Activated naive CD4-positive, alpha-beta T cell treated with anti-CD3 and anti-CD28 coated beads for 36 hours (primary cell): ENCODE data around the gene ADIRF. TPM values are rescaled to one million over a fixed set of nuclear protein-coding genes. Genes with fewer than 3 reads are reported as not detected.
"Not testable (repeated sequence)": the region's sequence is repeated elsewhere in the genome, so short reads cannot be mapped to it uniquely, and the experiment has no call there.

ENCODE experiments used
- CTCF ChIA-PET: fragments of 350-600 bp; sonication (Branson Sonifier 250); formaldehyde crosslinking; loops from one replicate; lab custom pipeline; 2021; ENCODE audit warnings: antibody characterized with exemption; lab: Charles Lee
- DNase-seq: peaks from one replicate; pipeline ENCODE4 v3.0.0-alpha.2; 2020
- H3K27ac Mint-ChIP-seq: one replicate; pipeline ENCODE4 v1.8.0; 2021; ENCODE audit warnings: mild to moderate bottlenecking, mixed read lengths
- H3K27me3 Mint-ChIP-seq: one replicate; pipeline ENCODE4 v1.8.0; 2021; ENCODE audit warnings: low read depth, mixed read lengths
- H3K36me3 Mint-ChIP-seq: one replicate; pipeline ENCODE4 v1.8.0; 2021; ENCODE audit warnings: low read depth, mixed read lengths
- H3K4me1 Mint-ChIP-seq: one replicate; pipeline ENCODE4 v1.8.0; 2021; ENCODE audit warnings: low read depth, mixed read lengths
- H3K4me3 Mint-ChIP-seq: one replicate; pipeline ENCODE4 v1.8.0; 2021; ENCODE audit warnings: mild to moderate bottlenecking, moderate library complexity, mixed read lengths
- H3K9me3 Mint-ChIP-seq: one replicate; pipeline ENCODE4 v1.8.0; 2021; ENCODE audit warnings: mixed read lengths
- intact Hi-C: fragments of 100-400 bp; cut with micrococcal nuclease; formaldehyde crosslinking; loops from one replicate; pipeline ENCODE4 v1.15.1; 2023
- total RNA-seq, 2 experiments: library from RNA; stranded (reverse); gene quantifications; one replicate each; pipeline ENCODE4 v1.2.3, GENCODE V29; 2021

ADIRF gene
- total RNA-seq, 2 experiments from 2014 or later: not detected

DNA sequence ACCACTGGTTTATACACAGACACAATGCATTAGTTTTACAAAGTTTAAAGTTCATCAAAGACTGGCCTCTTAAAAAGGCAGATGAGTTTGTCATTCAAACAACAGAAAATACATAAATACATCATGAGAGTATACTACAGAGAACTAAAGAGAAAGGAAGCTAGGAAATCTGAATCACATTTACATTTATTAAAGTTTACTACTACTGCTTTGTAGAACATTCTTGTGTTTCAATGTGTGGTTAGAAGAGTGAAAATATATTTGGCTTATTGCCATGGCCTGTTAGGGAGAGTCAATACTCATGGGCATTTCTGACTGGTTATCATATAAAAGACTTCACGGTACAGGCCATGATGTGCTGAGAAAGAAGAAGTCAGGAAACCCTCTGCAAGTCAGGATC lies 38.8 kb downstream of the ADIRF start:
- CTCF ChIA-PET: not testable (repeated sequence)

DNA sequence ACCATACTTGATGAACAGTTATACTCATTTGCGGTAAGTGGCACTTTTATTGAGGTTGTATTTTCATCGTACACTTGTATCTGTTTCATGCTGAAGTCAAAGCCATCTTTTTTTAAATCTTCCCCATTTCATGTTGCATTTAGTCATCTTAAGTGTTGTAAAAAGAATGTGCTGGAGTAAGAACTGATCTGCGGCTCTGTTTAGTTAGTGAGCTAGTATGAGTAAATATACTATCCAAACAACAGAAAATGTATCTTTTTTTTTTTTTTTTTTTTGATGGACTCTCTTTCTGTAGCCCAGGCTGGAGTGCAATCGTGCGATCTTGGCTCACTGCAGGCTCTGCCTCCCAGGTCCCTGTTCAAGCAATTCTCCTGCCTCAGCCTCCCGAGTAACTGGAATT lies 39.4 kb downstream of the ADIRF start:
- intact Hi-C loops, H3K36me3 Mint-ChIP-seq, H3K4me1 Mint-ChIP-seq, H3K4me3 Mint-ChIP-seq, CTCF ChIA-PET, H3K27ac Mint-ChIP-seq, DNase-seq, H3K27me3 Mint-ChIP-seq, H3K9me3 Mint-ChIP-seq: not testable (repeated sequence)

More for the DNA sequence above, 38.8 kb downstream of the ADIRF start:
- H3K27me3 Mint-ChIP-seq, H3K9me3 Mint-ChIP-seq, H3K4me3 Mint-ChIP-seq, H3K4me1 Mint-ChIP-seq, H3K27ac Mint-ChIP-seq, DNase-seq, H3K36me3 Mint-ChIP-seq, intact Hi-C loops: not testable (repeated sequence)

DNA sequence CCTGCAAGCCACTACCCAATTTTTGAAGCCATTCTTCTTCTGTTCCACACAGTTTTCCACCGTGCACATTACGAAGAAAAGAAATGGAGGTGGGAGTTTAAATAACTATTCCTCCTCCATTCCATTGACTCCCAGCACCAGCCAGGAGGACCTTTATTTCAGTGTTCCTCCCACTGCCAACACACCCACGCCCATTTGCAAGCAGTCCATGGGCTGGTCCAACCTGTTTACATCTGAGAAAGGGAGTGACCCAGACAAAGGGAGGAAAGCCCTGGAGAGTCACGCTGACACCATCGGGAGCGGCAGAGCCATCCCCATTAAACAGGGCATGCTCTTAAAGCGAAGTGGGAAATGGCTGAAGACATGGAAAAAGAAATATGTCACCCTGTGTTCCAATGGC lies 40.0 kb downstream of the ADIRF start:
- H3K4me1 Mint-ChIP-seq, intact Hi-C loops, H3K27ac Mint-ChIP-seq, H3K27me3 Mint-ChIP-seq, H3K36me3 Mint-ChIP-seq, H3K4me3 Mint-ChIP-seq, DNase-seq, CTCF ChIA-PET, H3K9me3 Mint-ChIP-seq: not testable (repeated sequence)

DNA sequence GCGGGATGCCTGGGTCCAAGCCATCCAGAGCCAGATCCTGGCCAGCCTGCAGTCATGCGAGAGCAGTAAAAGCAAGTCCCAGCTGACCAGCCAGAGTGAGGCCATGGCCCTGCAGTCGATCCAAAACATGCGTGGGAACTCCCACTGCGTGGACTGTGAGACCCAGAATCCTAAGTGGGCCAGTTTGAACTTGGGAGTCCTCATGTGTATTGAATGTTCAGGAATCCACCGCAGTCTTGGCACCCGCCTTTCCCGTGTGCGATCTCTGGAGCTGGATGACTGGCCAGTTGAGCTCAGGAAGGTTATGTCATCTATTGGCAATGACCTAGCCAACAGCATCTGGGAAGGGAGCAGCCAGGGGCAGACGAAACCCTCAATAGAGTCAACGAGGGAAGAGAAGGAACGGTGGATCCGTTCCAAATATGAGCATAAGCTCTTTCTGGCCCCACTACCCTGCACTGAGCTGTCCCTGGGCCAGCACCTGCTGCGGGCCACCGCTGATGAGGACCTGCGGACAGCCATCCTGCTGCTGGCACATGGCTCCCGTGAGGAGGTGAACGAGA lies 40.9 kb downstream of the ADIRF start:
- H3K4me3 Mint-ChIP-seq, DNase-seq, H3K9me3 Mint-ChIP-seq, H3K27ac Mint-ChIP-seq, intact Hi-C loops, H3K4me1 Mint-ChIP-seq, CTCF ChIA-PET, H3K27me3 Mint-ChIP-seq, H3K36me3 Mint-ChIP-seq: not testable (repeated sequence)

DNA sequence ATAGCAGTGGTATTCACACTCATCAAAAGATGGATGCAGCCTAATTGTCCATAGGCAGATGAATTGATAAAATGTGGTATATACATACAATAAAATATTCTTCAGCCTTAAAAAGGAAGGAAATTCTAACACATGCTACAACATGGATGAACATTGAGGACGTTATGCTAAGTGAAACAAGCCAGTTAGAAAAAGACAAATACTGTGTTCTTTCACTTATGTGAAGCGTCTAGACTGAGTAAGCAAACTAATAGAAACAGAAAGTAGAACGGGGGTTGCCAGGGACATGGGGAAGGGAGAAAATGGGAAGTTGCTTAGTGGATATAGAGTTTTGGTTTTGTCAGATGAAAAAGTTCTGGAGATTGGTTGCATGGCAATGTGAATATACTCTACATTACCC lies 45.2 kb downstream of the ADIRF start:
- H3K27ac Mint-ChIP-seq, H3K4me3 Mint-ChIP-seq, DNase-seq, H3K27me3 Mint-ChIP-seq, H3K36me3 Mint-ChIP-seq, CTCF ChIA-PET, intact Hi-C loops, H3K4me1 Mint-ChIP-seq, H3K9me3 Mint-ChIP-seq: not testable (repeated sequence)

DNA sequence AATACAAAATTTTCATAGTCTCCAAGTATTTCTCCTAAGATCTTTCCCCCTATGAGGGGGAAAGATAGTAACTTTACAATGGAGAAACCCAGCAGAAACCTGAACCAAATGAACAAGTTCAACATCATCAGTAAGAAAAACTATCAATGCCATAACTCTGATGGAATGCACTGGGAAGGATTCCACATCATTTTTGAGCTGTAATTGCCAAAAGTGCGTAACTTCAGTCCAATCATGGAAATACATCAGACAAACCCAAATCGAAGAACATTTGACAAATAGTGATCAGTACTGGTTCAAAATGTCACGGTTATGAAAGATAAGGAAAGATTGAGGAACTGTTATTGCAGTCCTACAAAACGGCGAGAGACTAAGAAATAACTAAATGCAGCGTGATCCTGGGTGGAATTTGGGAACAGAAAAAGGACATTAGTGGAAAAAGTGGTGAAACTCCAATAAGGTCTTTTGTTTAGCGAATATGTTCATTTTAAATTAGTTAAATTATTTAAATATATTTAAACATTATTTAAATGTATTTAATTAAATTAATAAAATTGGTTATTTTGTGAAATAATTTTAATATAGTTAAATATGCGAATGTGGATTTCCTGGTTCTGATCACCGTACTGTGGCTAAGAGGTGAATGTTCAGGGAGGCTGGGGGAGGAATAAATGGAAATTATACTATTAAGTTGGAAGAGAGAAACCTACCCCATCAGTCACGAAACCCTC lies 46.9 kb downstream of the ADIRF start:
- CTCF ChIA-PET: interaction anchor here (0.6 kb wide), 1 partner anchor 30 kb away, joined by 3 read pairs; no protein-coding TSS in a partner anchor

DNA sequence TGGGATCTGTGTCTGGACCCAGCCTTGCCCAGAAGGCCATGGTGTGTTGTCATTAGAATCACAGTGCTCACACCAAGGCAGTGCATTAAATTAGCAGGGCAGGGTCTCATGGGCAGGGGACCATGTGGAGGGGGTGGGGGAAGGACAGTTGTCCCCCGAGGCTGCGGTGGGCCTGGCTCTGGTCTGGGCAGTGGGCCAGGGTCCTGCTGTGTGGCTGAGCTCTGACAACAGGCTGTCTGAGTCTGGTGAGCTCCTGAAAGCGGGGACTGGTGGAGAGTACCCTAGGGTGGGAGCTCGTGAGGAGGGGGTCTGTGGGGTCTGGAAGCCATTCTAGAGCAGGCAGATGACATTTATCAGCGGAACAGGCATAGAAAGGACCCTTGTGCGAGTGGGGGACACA lies 49.8 kb downstream of the ADIRF start:
- DNase-seq, H3K27ac Mint-ChIP-seq, H3K9me3 Mint-ChIP-seq, H3K36me3 Mint-ChIP-seq, H3K4me1 Mint-ChIP-seq, intact Hi-C loops, CTCF ChIA-PET, H3K27me3 Mint-ChIP-seq, H3K4me3 Mint-ChIP-seq: not testable (repeated sequence)

More for the DNA sequence above, 46.9 kb downstream of the ADIRF start:
- H3K4me3 Mint-ChIP-seq, DNase-seq, H3K27me3 Mint-ChIP-seq, H3K27ac Mint-ChIP-seq, H3K36me3 Mint-ChIP-seq, H3K9me3 Mint-ChIP-seq, intact Hi-C loops, H3K4me1 Mint-ChIP-seq: not testable (repeated sequence)

DNA sequence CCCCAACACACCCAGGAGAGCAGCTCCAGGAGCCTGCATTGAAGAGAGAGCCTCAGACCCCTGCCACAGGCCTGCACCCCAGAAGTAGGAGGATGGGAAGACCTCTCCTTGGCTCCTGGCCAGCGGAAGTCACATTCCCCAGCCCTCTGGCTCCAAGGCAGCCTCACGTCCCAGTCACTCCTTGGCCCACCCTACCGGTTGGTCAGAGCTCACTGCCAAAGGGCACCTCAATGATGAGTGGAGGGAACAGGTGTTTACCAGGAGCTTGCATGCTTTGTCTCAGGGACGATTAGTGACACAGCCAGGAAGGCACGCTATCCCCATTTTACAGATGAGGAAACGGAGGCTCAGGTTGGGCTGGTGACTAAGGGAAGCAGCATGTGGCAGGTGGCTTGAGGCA lies 50.8 kb downstream of the ADIRF start:
- intact Hi-C loops, DNase-seq, H3K4me3 Mint-ChIP-seq, H3K27me3 Mint-ChIP-seq, H3K27ac Mint-ChIP-seq, CTCF ChIA-PET, H3K36me3 Mint-ChIP-seq, H3K9me3 Mint-ChIP-seq, H3K4me1 Mint-ChIP-seq: not testable (repeated sequence)

DNA sequence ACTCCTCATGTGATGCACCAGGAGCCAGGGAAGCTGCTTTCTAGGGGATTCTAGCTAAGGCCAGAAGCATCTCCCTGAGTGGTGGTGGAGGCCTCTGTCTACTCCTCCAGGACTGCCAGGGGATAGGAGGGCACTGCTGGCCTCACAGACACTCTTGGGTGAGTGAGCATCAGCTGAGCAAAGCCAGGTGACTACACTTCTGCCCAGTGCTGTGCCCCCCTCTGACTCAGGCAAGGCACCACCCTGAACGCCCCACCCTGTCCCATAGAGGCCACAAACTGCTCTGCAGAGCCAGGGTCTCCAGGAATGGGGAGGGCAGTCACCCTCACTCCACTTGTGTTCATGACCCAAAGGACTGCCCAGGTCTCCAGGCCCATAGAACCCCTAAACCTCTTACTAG lies 51.2 kb downstream of the ADIRF start:
- H3K36me3 Mint-ChIP-seq, H3K27ac Mint-ChIP-seq, DNase-seq, intact Hi-C loops, H3K9me3 Mint-ChIP-seq, CTCF ChIA-PET, H3K27me3 Mint-ChIP-seq, H3K4me3 Mint-ChIP-seq, H3K4me1 Mint-ChIP-seq: not testable (repeated sequence)

DNA sequence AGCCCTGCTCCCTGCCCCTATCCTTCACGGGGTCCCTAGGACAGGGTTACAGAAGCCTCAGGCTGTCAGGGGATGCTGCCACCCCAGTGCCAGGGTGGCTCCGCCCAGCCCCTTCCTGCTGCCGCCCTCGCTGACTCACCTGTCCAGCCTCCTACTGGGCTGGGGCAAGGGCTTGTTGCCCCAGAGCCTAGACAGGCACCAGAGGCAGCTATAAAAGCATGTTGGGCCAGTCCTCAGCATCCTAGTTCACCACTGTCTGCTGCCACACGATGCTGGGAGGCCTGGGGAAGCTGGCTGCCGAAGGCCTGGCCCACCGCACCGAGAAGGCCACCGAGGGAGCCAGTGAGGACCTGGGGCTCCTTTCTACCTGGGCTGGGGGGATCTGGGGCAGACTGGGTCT lies 51.8 kb downstream of the ADIRF start, which contains the start of gene FAM25A:
TSS of gene FAM25A (plus strand) at position 239 of the 400 bp plus-strand sequence. CDS start at position 270, 31 bp downstream.
- CTCF ChIA-PET, H3K9me3 Mint-ChIP-seq: not testable (repeated sequence)

More for the DNA sequence above, 51.8 kb downstream of the ADIRF start, which contains the start of gene FAM25A:
- H3K4me1 Mint-ChIP-seq, H3K27me3 Mint-ChIP-seq, H3K36me3 Mint-ChIP-seq, DNase-seq, H3K4me3 Mint-ChIP-seq, intact Hi-C loops, H3K27ac Mint-ChIP-seq: not testable (repeated sequence)

Other genes starting within 250 kb of the ADIRF start
- gene BMPR1A, start 211.9 kb upstream of the ADIRF start, total RNA-seq: 1 to 10 TPM; 2.9 to 6.8 TPM
- gene MMRN2, start 10.9 kb upstream of the ADIRF start, total RNA-seq: not detected
- 1 to 10 TPM in 1 of 2 experiments, under 1 TPM in 1; 0.72 to 1.2 TPM for gene SNCG, start 9.9 kb upstream of the ADIRF start, total RNA-seq
- gene FAM25A, start 51.8 kb downstream of the ADIRF start, total RNA-seq: not detected
- gene GLUD1, start 126.4 kb downstream of the ADIRF start, total RNA-seq: 100 to 1,000 TPM; 166 to 168 TPM
- 10 to 100 TPM; 16.7 to 17.6 TPM for gene SHLD2, start 126.7 kb downstream of the ADIRF start, total RNA-seq